WTC11 (cell line): ENCODE measurements around the gene LRMDA. TPM values are rescaled to one million over a fixed set of nuclear protein-coding genes. Genes with fewer than 3 reads are reported as not detected.

Source experiments
- ATAC-seq: fragments of 200-7000 bp; cut with Tn5 transposase; 2 replicates; pipeline ENCODE4 v1.10.0; 2021; ENCODE audit warnings: mild to moderate bottlenecking, moderate library complexity
- CTCF ChIA-PET: fragments of 300-600 bp; sonication (Branson Sonifier 250); formaldehyde crosslinking; loops from one replicate; lab custom pipeline; 2021; ENCODE audit warnings: antibody characterized with exemption; lab: Charles Lee
- POLR2A ChIA-PET: fragments of 350-600 bp; sonication (Branson Sonifier 250); formaldehyde crosslinking; loops from one replicate; lab custom pipeline; 2021; ENCODE audit warnings: antibody characterized with exemption; lab: Charles Lee
- DNase-seq: peaks from one replicate; pipeline ENCODE4 v3.0.0; 2021; ENCODE audit warnings: low spot score
- H3K27ac Mint-ChIP-seq: 2 replicates; pipeline ENCODE4 v1.8.0; 2021; ENCODE audit warnings: mixed read lengths
- H3K27me3 Mint-ChIP-seq: 2 replicates; pipeline ENCODE4 v1.8.0; 2021; ENCODE audit warnings: low read depth, mild to moderate bottlenecking, moderate library complexity, mixed read lengths
- H3K36me3 Mint-ChIP-seq: 2 replicates; pipeline ENCODE4 v1.8.0; 2021; ENCODE audit warnings: mixed read lengths
- H3K4me1 Mint-ChIP-seq: 2 replicates; pipeline ENCODE4 v1.8.0; 2022; ENCODE audit warnings: mixed read lengths
- H3K4me3 Mint-ChIP-seq: 2 replicates; pipeline ENCODE4 v1.8.0; 2021; ENCODE audit warnings: mild to moderate bottlenecking, moderate library complexity, mixed read lengths
- H3K9me3 Mint-ChIP-seq: 2 replicates; pipeline ENCODE4 v1.8.0; 2021; ENCODE audit warnings: mixed read lengths
- AR ChIP-seq: fragments of 250-450 bp; sonication (Bioruptor Pico); IDR thresholded peaks from 2 replicates; pipeline ENCODE4 v1.9.0; 2021; ENCODE audit warnings: mild to moderate bottlenecking
- ATF3 ChIP-seq: sonication (generic); formaldehyde crosslinking; conservative IDR thresholded peaks from 2 replicates; pipeline ENCODE4 v1.8.1; 2022; ENCODE audit warnings: mild to moderate bottlenecking, missing genetic modification reagents
- CDX4 ChIP-seq: fragments of 250-450 bp; sonication (Bioruptor Pico); IDR thresholded peaks from 2 replicates; pipeline ENCODE4 v1.9.0; 2021; ENCODE audit warnings: moderate library complexity, mild to moderate bottlenecking, inconsistent platforms, borderline replicate concordance
- CREM ChIP-seq: sonication (generic); formaldehyde crosslinking; IDR thresholded peaks from 2 replicates; pipeline ENCODE4 v1.8.1; 2022; ENCODE audit warnings: mild to moderate bottlenecking, missing genetic modification reagents, moderate library complexity
- E2F1 ChIP-seq: sonication (generic); formaldehyde crosslinking; IDR thresholded peaks from 2 replicates; pipeline ENCODE4 v1.8.0; 2022; ENCODE audit warnings: mild to moderate bottlenecking, missing genetic modification reagents
- ERG ChIP-seq: fragments of 250-450 bp; sonication (Bioruptor Pico); IDR thresholded peaks from 2 replicates; pipeline ENCODE4 v1.8.0; 2021; ENCODE audit warnings: mild to moderate bottlenecking
- GABPB1 ChIP-seq: sonication (generic); formaldehyde crosslinking; IDR thresholded peaks from 2 replicates; pipeline ENCODE4 v1.8.1; 2023; ENCODE audit warnings: mild to moderate bottlenecking, missing genetic modification reagents
- GRHL2 ChIP-seq: fragments of 250-450 bp; sonication (Bioruptor Pico); IDR thresholded peaks from 2 replicates; pipeline ENCODE4 v1.8.0; 2022; ENCODE audit warnings: mild to moderate bottlenecking, moderate library complexity; ENCODE audit not compliant: insufficient replicate concordance, severe bottlenecking
- JUN ChIP-seq: sonication (generic); formaldehyde crosslinking; IDR thresholded peaks from 2 replicates; pipeline ENCODE4 v1.8.0; 2023; ENCODE audit warnings: mild to moderate bottlenecking, missing genetic modification reagents
- MXD4 ChIP-seq: fragments of 250-450 bp; sonication (Bioruptor Pico); IDR thresholded peaks from 2 replicates; pipeline ENCODE4 v1.8.0; 2021; ENCODE audit warnings: mild to moderate bottlenecking, moderate library complexity, borderline replicate concordance
- NFYB ChIP-seq: sonication (generic); formaldehyde crosslinking; conservative IDR thresholded peaks from 2 replicates; pipeline ENCODE4 v1.8.0; 2022; ENCODE audit warnings: low read depth, missing genetic modification reagents
- NR2C2 ChIP-seq: sonication (generic); formaldehyde crosslinking; IDR thresholded peaks from 2 replicates; pipeline ENCODE4 v1.8.0; 2022; ENCODE audit warnings: mild to moderate bottlenecking, missing genetic modification reagents
- PREB ChIP-seq: sonication (generic); formaldehyde crosslinking; IDR thresholded peaks from 2 replicates; pipeline ENCODE4 v1.8.1; 2022; ENCODE audit warnings: mild to moderate bottlenecking, missing genetic modification reagents, moderate library complexity, borderline replicate concordance
- TEAD1 ChIP-seq: sonication (generic); formaldehyde crosslinking; IDR thresholded peaks from 2 replicates; pipeline ENCODE4 v1.8.0; 2022; ENCODE audit warnings: mild to moderate bottlenecking, missing genetic modification reagents
- ZNF219 ChIP-seq: sonication (generic); formaldehyde crosslinking; IDR thresholded peaks from 2 replicates; pipeline ENCODE4 v1.8.0; 2023; ENCODE audit warnings: missing genetic modification reagents, mild to moderate bottlenecking, borderline replicate concordance
- ZNF281 ChIP-seq: sonication (generic); formaldehyde crosslinking; IDR thresholded peaks from 2 replicates; pipeline ENCODE4 v1.8.0; 2023; ENCODE audit warnings: mild to moderate bottlenecking, missing genetic modification reagents
- ZNF416 ChIP-seq: fragments of 250-450 bp; sonication (Bioruptor Pico); IDR thresholded peaks from 2 replicates; pipeline ENCODE4 v1.9.0; 2021; ENCODE audit warnings: mild to moderate bottlenecking, inconsistent platforms
- ZNF423 ChIP-seq: fragments of 250-450 bp; sonication (Bioruptor Pico); IDR thresholded peaks from 2 replicates; pipeline ENCODE4 v2.1.2; 2022; ENCODE audit warnings: mild to moderate bottlenecking, moderate library complexity
- ZSCAN18 ChIP-seq: fragments of 250-450 bp; sonication (Bioruptor Pico); IDR thresholded peaks from 2 replicates; pipeline ENCODE4 v2.1.2; 2022; ENCODE audit warnings: mild to moderate bottlenecking, moderate library complexity
- total RNA-seq: library from RNA; stranded (reverse); gene quantifications from 3 replicates; pipeline ENCODE4 v1.2.3, GENCODE V29; 2021

LRMDA gene
- total RNA-seq, 1 experiment from 2014 or later = 0.92 TPM

GRCh38 chr10:75801661-75802060, 370.2 kb downstream of the LRMDA start (continued):
- TF ChIP-seq ERG (CRISPR knock-in tag) = no peak
- TF ChIP-seq ZNF219 = no peak
- no peak for TF ChIP-seq CREM (CRISPR knock-in tag)
- TF ChIP-seq JUN = no peak

GRCh38 chr10:75803121-75803520, 371.7 kb downstream of the LRMDA start:
- Mint-ChIP-seq H3K4me1 (peaks cover 19% of the 10 kb centered on the region), H3K9me3 (0 out of 2 replicates have a peak, but pooled peaks cover 3% of the 10 kb centered on the region), H3K4me3 (no peak overlapping the region), H3K27me3 (no peaks in the 10 kb centered on the region), H3K27ac (no peak overlapping the region), H3K36me3 (no peaks in the 10 kb centered on the region)
- ChIA-PET CTCF (interaction anchor here (2.5 kb wide), 1 partner anchor 234 kb away, joined by 7 read pairs; no protein-coding TSS in a partner anchor), POLR2A (no interaction called here)
- no peak for TF ChIP-seq ATF3 (CRISPR knock-in tag)
- no peak for TF ChIP-seq MXD4
- TF ChIP-seq NFYB (CRISPR knock-in tag) = no peak
- no peak for TF ChIP-seq AR (CRISPR knock-in tag)
- no peak for TF ChIP-seq ZNF423 (CRISPR knock-in tag)
- no peak for TF ChIP-seq E2F1 (CRISPR knock-in tag)
- TF ChIP-seq NR2C2 (CRISPR knock-in tag) = no peak
- no peak for TF ChIP-seq PREB (CRISPR knock-in tag)
- DNase-seq (no peak), ATAC-seq (no peak)

- Mint-ChIP-seq H3K27ac (no peak overlapping the region), H3K4me1 (peaks cover 19% of the 10 kb centered on the region), H3K4me3 (no peak overlapping the region), H3K27me3 (no peaks in the 10 kb centered on the region), H3K9me3 (0 out of 2 replicates have a peak, but pooled peaks cover 3% of the 10 kb centered on the region), H3K36me3 (no peaks in the 10 kb centered on the region)
- POLR2A ChIA-PET = no interaction called here
- DNase-seq (no peak), ATAC-seq (no peak)
- CTCF ChIA-PET = no interaction called here
- TF ChIP-seq GABPB1 (CRISPR knock-in tag) (no peak), E2F1 (CRISPR knock-in tag) (no peak), TEAD1 (no peak), CDX4 (CRISPR knock-in tag) (no peak), GRHL2 (CRISPR knock-in tag) (no peak), ZNF281 (no peak), ZSCAN18 (CRISPR knock-in tag) (no peak), ZNF416 (CRISPR knock-in tag) (no peak)
These were observed 372.6 kb downstream of the LRMDA start for GRCh38 chr10:75803816-75804552.
